Stimulated activated effector memory CD8-positive, alpha-beta T cell treated with anti-CD3 and anti-CD28 coated beads, Interleukin-12 subunit alpha, Interleukin-12 subunit beta, amount 100 ng/mL, for 72 hours (primary cell): ENCODE measurements around the gene HTT-AS.

Experiments used
- ATAC-seq: fragments of 150-1000 bp; cut with Tn5 transposase; 2 replicates; pipeline ENCODE4 v1.10.0; 2021
- DNase-seq, 2 donors: peaks; one replicate each; pipeline ENCODE4 v3.0.0; 2021 to 2022; ENCODE audit warnings: low spot score in 2 of 2
- H3K27ac Mint-ChIP-seq: one replicate; pipeline ENCODE4 v1.8.0; 2022; ENCODE audit warnings: mild to moderate bottlenecking, mixed read lengths
- H3K36me3 Mint-ChIP-seq: one replicate; pipeline ENCODE4 v1.8.0; 2022; ENCODE audit warnings: mild to moderate bottlenecking, mixed read lengths
- H3K4me1 Mint-ChIP-seq: one replicate; pipeline ENCODE4 v1.8.0; 2022; ENCODE audit warnings: mixed read lengths
- H3K4me3 Mint-ChIP-seq: one replicate; pipeline ENCODE4 v1.8.0; 2022; ENCODE audit warnings: mild to moderate bottlenecking, mixed read lengths
- H3K9me3 Mint-ChIP-seq: one replicate; pipeline ENCODE4 v1.8.0; 2022; ENCODE audit warnings: mixed read lengths

HTT-AS gene

GRCh38 chr4:3074078-3074845 lies at the start of gene HTT-AS, which contains the start of gene HTT:
HTT-AS (minus strand) TSS chr4:3074538.
HTT (plus strand) TSS chr4:3074681; CDS start chr4:3074826, 145 bp downstream.
- ATAC-seq (peak; percentile 92), DNase-seq (peak; percentile 92 to 98)
- peaks cover 23% of the 10 kb centered on the region for H3K4me1 Mint-ChIP-seq

GRCh38 chr4:3123181-3123671 lies 48.9 kb upstream of the HTT-AS start:
- peaks cover 5% of the 10 kb centered on the region for H3K4me1 Mint-ChIP-seq
- peaks cover 82% of the 10 kb centered on the region for H3K36me3 Mint-ChIP-seq
- H3K4me3 Mint-ChIP-seq: no peak overlapping the region
- DNase-seq (no peak), ATAC-seq (no peak)
- no peaks in the 10 kb centered on the region for H3K9me3 Mint-ChIP-seq
- H3K27ac Mint-ChIP-seq: no peak overlapping the region

More at GRCh38 chr4:3074078-3074845, at the start of gene HTT-AS, which contains the start of gene HTT:
- peaks cover 11% of the 10 kb centered on the region for H3K36me3 Mint-ChIP-seq
- peak within 1 kb of the TSS; percentile 91 for H3K4me3 Mint-ChIP-seq
- peak within 1 kb of the TSS; percentile 96 for H3K27ac Mint-ChIP-seq
- no peaks in the 10 kb centered on the region for H3K9me3 Mint-ChIP-seq

GRCh38 chr4:3122081-3122563 lies 47.8 kb upstream of the HTT-AS start:
- no peak for ATAC-seq
- H3K4me3 Mint-ChIP-seq: no peak overlapping the region
- no peaks in the 10 kb centered on the region for H3K9me3 Mint-ChIP-seq
- peaks cover 5% of the 10 kb centered on the region for H3K4me1 Mint-ChIP-seq
- no peak for DNase-seq
- H3K36me3 Mint-ChIP-seq: peaks cover 82% of the 10 kb centered on the region
- H3K27ac Mint-ChIP-seq: peak overlapping the region; percentile 84

DNA sequence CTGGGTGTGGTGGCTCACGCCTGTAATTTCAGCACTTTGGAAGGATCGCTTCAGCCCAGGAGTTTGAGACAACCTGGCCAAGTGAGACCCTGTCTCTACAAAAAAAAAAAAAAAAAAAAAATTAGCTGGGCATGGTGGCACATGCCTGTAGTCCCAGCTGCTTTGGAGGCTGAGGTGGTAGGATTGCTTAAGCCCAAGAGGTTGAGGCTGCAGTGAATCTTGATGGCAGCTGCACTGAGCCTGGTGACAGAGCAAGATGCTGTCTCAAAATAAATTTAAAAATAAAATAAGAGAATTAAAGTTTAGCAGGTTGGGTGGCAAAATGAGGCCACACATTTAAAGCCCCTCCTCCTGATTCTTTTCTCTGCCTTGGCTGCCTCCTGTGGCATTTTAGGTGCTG lies 47.3 kb upstream of the HTT-AS start:
- H3K36me3 Mint-ChIP-seq: peaks cover 82% of the 10 kb centered on the region

DNA sequence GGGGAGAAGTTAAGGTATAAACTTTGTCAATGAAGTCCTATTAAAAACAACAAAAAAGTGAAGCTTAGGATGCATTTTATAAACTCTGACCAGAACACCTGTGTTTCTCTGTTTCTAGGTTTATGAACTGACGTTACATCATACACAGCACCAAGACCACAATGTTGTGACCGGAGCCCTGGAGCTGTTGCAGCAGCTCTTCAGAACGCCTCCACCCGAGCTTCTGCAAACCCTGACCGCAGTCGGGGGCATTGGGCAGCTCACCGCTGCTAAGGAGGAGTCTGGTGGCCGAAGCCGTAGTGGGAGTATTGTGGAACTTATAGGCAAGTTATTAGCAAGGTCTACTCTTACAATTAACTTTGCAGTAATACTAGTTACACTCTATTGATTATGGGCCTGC lies 46.8 kb upstream of the HTT-AS start:
- DNase-seq (no peak), ATAC-seq (no peak)
- H3K27ac Mint-ChIP-seq: no peak overlapping the region
- H3K4me1 Mint-ChIP-seq: peaks cover 5% of the 10 kb centered on the region
- no peaks in the 10 kb centered on the region for H3K9me3 Mint-ChIP-seq
- peaks cover 82% of the 10 kb centered on the region for H3K36me3 Mint-ChIP-seq
- H3K4me3 Mint-ChIP-seq: no peak overlapping the region

More for the DNA sequence above, 47.3 kb upstream of the HTT-AS start:
- ATAC-seq (no peak), DNase-seq (no peak)
- H3K4me1 Mint-ChIP-seq: peaks cover 5% of the 10 kb centered on the region
- H3K27ac Mint-ChIP-seq: peak overlapping the region; percentile 84
- H3K4me3 Mint-ChIP-seq: no peak overlapping the region
- no peaks in the 10 kb centered on the region for H3K9me3 Mint-ChIP-seq

DNA sequence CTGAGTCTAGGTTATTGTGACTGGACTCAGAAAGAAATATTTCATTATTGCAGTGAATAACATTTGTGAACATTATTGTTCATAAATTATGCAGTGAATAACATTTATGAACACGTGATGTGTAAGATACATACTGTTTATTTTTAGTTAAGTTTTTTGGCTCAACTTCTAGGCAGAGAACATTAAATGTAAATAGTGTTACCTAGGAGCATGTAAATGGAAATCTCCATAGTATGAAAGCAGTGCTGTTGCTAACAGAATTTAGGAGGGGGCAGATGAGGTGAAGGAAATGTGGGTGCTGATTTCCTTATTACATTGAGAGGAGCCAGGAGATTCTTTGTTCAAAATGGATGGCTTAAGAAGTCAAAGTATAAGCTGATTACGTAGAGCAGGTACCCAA lies 45.1 kb upstream of the HTT-AS start:
- DNase-seq (no peak), ATAC-seq (no peak)
- H3K36me3 Mint-ChIP-seq: peaks cover 86% of the 10 kb centered on the region
- H3K4me3 Mint-ChIP-seq: no peak overlapping the region
- H3K9me3 Mint-ChIP-seq: no peaks in the 10 kb centered on the region
- H3K27ac Mint-ChIP-seq: no peak overlapping the region
- H3K4me1 Mint-ChIP-seq: peaks cover 5% of the 10 kb centered on the region

DNA sequence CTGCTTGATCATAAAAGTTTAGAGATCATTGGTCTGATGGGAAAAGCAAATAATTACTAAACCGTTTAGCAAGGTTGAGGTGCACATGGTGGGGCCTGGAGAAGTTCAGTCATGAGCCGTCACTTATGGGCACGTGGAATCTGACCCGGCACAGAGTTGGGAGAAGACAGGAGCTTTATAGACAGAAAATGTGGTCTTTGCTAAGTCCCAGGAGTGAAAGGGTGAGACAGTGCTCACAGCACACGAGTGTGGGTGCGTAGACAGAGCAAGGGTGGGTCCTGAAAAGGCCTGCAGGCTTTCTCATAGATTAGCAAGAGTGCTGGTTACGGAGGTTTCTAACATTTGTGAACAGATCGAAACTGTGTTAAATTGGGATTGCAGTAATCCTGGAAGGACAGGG lies 44.0 kb upstream of the HTT-AS start:
- Mint-ChIP-seq H3K4me3 (no peak overlapping the region), H3K9me3 (no peaks in the 10 kb centered on the region), H3K4me1 (peaks cover 5% of the 10 kb centered on the region), H3K27ac (no peak overlapping the region), H3K36me3 (peaks cover 83% of the 10 kb centered on the region)
- no peak for DNase-seq
- no peak for ATAC-seq

- H3K36me3 Mint-ChIP-seq: peaks cover 83% of the 10 kb centered on the region
- H3K4me3 Mint-ChIP-seq: no peak overlapping the region
- ATAC-seq (no peak), DNase-seq (no peak)
- H3K27ac Mint-ChIP-seq: no peak overlapping the region
- H3K9me3 Mint-ChIP-seq: no peaks in the 10 kb centered on the region
- H3K4me1 Mint-ChIP-seq: peaks cover 7% of the 10 kb centered on the region
Measured at GRCh38 chr4:3116955-3117354, 42.6 kb upstream of the HTT-AS start.

DNA sequence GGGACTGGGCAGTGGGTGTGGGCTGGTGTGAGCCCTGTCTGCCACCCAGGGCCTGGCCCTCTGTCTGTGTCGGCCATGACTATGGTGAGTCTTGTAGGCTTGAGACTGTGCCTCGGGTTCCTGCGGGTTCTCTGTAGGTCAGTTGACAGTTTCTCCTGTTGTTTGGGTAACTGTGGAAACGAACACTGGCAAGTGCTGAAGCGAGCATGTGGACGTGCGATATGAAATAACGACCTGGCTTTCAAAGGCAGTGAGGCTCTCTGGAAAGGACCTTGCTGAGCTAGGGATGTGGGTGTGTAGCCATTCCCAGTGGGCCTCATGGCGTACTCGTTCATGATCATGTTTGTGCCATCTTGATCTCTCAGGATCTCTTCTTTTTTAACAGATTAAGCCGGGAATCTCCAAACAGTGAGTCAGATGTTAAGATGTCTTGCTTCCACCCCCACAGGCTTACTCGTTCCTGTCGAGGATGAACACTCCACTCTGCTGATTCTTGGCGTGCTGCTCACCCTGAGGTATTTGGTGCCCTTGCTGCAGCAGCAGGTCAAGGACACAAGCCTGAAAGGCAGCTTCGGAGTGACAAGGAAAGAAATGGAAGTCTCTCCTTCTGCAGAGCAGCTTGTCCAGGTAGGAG lies 41.4 kb upstream of the HTT-AS start:
- ATAC-seq: no peak
- H3K4me1 Mint-ChIP-seq: peaks cover 6% of the 10 kb centered on the region
- no peak overlapping the region for H3K27ac Mint-ChIP-seq
- no peak overlapping the region for H3K4me3 Mint-ChIP-seq
- peaks cover 83% of the 10 kb centered on the region for H3K36me3 Mint-ChIP-seq
- H3K9me3 Mint-ChIP-seq: no peaks in the 10 kb centered on the region
- DNase-seq: no peak

- no peaks in the 10 kb centered on the region for H3K9me3 Mint-ChIP-seq
- no peak for DNase-seq
- no peak for ATAC-seq
- no peak overlapping the region for H3K27ac Mint-ChIP-seq
- peaks cover 6% of the 10 kb centered on the region for H3K4me1 Mint-ChIP-seq
- H3K36me3 Mint-ChIP-seq: peaks cover 94% of the 10 kb centered on the region
- H3K4me3 Mint-ChIP-seq: no peak overlapping the region
Measured at GRCh38 chr4:3114377-3114776, 40.0 kb upstream of the HTT-AS start.

GRCh38 chr4:3112609-3113469 lies 38.5 kb upstream of the HTT-AS start:
- H3K36me3 Mint-ChIP-seq: peaks cover 97% of the 10 kb centered on the region
- DNase-seq (no peak), ATAC-seq (no peak)
- no peak overlapping the region for H3K4me3 Mint-ChIP-seq
- H3K4me1 Mint-ChIP-seq: peaks cover 6% of the 10 kb centered on the region
- no peaks in the 10 kb centered on the region for H3K9me3 Mint-ChIP-seq
- H3K27ac Mint-ChIP-seq: no peak overlapping the region

DNA sequence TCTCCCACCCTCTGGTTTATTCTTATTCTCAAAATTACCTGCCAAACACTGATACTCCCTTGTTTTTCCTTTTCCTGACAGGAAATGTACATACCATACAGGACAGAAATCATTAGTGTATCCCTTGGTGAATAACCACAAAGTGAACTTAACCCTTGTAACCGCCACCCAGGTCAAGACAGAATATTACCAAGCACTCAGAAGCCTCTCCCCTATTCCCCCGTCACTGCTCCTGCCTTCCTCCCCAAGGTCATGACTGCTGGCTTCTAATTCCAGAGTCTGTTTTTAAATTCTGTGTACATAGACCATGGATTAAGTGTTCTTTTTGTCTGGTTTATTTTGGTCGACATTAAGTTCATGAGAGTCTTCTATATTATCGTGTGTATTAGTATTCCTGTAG lies 37.9 kb upstream of the HTT-AS start:
- no peak overlapping the region for H3K4me3 Mint-ChIP-seq
- H3K27ac Mint-ChIP-seq: no peak overlapping the region
- ATAC-seq: no peak
- H3K4me1 Mint-ChIP-seq: peaks cover 6% of the 10 kb centered on the region
- H3K36me3 Mint-ChIP-seq: peaks cover 97% of the 10 kb centered on the region
- H3K9me3 Mint-ChIP-seq: no peaks in the 10 kb centered on the region
- no peak for DNase-seq

DNA sequence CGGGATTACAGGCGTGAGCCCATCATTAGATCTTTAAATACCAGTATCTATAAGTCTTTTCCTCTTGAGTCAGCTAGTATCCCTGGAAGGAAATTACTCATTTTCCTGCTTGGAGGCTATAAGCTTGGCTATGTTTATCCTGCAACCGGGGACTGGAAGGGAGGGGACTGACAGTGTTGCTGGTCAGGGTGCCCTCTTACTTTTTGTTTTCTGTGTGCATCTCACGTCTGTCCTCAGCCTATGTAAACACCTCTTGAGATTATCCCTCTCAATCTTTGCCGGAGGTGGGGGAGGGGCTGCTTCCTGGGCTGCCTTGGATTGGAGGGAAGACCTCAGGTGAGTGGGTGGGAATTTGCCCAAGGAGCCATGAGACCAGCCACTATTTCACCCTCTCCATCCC lies 37.1 kb upstream of the HTT-AS start:
- peaks cover 11% of the 10 kb centered on the region for H3K4me1 Mint-ChIP-seq
- no peak overlapping the region for H3K27ac Mint-ChIP-seq
- H3K4me3 Mint-ChIP-seq: no peak overlapping the region
- DNase-seq: no peak
- H3K36me3 Mint-ChIP-seq: peaks cover 97% of the 10 kb centered on the region
- no peaks in the 10 kb centered on the region for H3K9me3 Mint-ChIP-seq
- ATAC-seq: no peak

DNA sequence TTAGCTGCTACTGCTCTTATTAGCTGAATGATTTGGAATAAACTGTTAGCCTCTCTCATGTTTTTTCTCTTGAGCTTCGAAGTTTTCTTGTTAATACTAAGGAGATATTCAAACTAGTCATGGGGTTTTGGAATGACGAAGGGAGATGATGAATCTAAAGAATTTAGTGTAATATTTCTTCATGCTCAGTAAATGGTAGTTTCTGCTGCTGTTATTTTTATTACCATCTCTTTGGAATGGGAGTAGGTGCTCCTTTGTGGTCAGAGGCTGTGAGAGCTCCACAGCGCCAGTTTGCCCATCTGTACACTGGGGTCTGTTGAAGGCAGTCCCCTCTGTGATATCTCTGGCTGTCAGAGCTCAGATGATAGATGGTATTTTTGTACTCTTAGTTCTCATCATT lies 33.9 kb upstream of the HTT-AS start:
- no peak overlapping the region for H3K4me3 Mint-ChIP-seq
- ATAC-seq: no peak
- peaks cover 90% of the 10 kb centered on the region for H3K36me3 Mint-ChIP-seq
- DNase-seq: no peak
- peaks cover 14% of the 10 kb centered on the region for H3K4me1 Mint-ChIP-seq
- no peaks in the 10 kb centered on the region for H3K9me3 Mint-ChIP-seq
- H3K27ac Mint-ChIP-seq: no peak overlapping the region

DNA sequence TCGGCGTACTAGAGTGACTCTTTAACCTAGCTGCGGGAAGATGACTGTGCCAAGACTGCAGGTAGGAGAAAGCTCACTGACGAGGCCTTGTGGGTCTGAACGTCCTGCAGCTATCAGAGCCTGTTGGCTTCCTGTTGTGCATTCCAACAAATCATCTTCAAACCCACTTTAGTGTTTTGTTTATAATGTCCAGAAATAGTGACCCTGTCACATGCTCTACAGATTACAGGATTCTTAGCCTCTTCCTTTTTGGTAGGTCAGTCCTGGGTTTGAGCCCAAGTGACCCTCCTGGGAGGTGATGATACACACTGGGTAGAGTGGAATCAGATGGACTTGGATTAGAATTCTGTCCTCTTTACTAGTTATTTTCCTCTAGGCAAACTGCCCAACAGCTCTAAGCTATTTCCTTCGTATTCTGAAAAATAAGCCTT lies 33.4 kb upstream of the HTT-AS start:
- Mint-ChIP-seq H3K9me3 (no peaks in the 10 kb centered on the region), H3K4me3 (no peak overlapping the region), H3K4me1 (peaks cover 14% of the 10 kb centered on the region), H3K36me3 (peaks cover 88% of the 10 kb centered on the region), H3K27ac (no peak overlapping the region)
- ATAC-seq: no peak
- no peak for DNase-seq
